HG03095 (cell line): ENCODE measurements around the gene PGPEP1.
"Not testable (repeated sequence)": the region's sequence is repeated elsewhere in the genome, so short reads cannot be mapped to it uniquely, and the experiment has no call there.

ENCODE experiments used
- ATAC-seq: cut with Tn5 transposase; IDR thresholded peaks from one replicate; pipeline ENCODE4 v1.9.1; 2021; ENCODE audit warnings: moderate library complexity; ENCODE audit not compliant: unreplicated experiment

Gene PGPEP1

GRCh38 chr19:18330868-18331267, 9.5 kb upstream of the PGPEP1 start:
- no peak for ATAC-seq

- no peak for ATAC-seq
Measured at GRCh38 chr19:18332917-18333530, 7.4 kb upstream of the PGPEP1 start.

- no peak for ATAC-seq
Measured at GRCh38 chr19:18333680-18334079, 6.7 kb upstream of the PGPEP1 start.

GRCh38 chr19:18336121-18336520, 4.3 kb upstream of the PGPEP1 start:
- no peak for ATAC-seq

- ATAC-seq: no peak
Measured at GRCh38 chr19:18338541-18338940, 1.9 kb upstream of the PGPEP1 start.

- no peak for ATAC-seq
Measured at GRCh38 chr19:18339723-18340122, 675 bp upstream of the PGPEP1 start.

GRCh38 chr19:18340990-18341868, 831 bp downstream of the PGPEP1 start:
- no peak for ATAC-seq

DNA sequence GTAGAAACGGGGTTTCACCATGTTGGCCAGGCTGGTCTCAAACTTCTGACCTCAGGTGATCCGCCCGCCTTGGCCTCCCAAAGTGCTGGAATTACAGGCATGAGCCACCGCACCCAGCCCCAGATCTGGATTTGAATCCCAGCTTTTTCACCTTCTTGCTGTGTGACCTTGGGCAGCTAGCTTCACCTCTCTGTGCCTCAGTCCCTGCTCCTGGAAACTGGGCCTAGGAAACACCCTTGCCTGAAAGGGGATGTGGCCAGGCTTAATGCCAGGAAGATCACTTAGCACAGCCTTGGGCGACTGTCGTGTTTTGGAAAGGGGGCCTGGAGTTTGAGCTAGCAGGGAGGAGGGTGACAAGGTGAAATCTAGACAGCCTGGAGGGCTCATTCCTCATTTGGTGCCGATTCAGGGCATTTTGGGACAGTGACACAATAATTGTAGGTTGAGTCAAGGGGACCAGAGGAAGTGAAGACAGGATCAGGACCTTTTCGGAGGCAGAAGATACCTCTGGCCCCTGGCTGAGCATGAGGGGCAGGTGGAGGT, 1.8 kb downstream of the PGPEP1 start:
- ATAC-seq: no peak

- no peak for ATAC-seq
Measured at GRCh38 chr19:18344582-18344950, 4.2 kb downstream of the PGPEP1 start.

GRCh38 chr19:18345296-18345695, 4.9 kb downstream of the PGPEP1 start:
- no peak for ATAC-seq

DNA sequence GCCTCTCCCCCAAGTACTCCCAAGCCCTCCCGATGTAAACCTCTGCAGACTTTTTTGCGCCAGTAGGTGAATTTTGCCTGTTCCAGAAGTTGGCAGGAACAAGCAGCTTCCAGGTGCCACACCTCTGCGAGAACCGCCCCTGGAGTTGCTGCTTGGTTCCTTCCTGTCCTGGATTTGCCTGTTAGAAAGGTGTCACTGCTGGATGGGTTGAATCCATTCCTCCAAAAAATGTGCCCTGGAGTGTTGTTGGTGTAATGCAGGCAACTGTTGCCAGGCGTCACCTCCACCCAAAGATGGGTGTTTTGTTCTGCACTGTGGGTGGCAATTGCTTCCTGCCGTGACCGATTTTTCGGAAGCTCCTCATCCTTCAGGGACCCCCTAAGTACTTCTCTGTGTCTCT, 5.7 kb downstream of the PGPEP1 start:
- ATAC-seq: no peak

DNA sequence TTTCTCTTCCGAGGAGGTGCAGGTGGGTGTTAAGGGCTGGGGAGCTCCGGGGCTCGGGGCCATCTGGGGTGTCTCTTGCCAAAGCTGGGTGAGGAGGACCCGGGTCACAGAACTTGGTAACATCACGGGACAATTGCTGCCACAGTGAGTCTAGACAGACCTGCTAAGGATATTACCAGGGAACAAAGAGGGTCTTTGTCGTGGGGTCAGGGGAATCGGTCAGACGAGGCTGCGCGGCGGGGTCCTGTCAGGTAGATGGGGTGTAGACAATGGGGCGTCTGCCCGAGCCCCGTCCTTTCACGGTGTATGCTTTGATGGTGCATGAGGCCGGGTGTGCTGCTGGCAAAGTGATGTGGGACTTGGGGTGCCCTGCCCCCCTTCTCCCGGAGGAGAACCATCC, 7.8 kb downstream of the PGPEP1 start:
- no peak for ATAC-seq

GRCh38 chr19:18348818-18349339, 8.5 kb downstream of the PGPEP1 start:
- not testable (repeated sequence) for ATAC-seq

DNA sequence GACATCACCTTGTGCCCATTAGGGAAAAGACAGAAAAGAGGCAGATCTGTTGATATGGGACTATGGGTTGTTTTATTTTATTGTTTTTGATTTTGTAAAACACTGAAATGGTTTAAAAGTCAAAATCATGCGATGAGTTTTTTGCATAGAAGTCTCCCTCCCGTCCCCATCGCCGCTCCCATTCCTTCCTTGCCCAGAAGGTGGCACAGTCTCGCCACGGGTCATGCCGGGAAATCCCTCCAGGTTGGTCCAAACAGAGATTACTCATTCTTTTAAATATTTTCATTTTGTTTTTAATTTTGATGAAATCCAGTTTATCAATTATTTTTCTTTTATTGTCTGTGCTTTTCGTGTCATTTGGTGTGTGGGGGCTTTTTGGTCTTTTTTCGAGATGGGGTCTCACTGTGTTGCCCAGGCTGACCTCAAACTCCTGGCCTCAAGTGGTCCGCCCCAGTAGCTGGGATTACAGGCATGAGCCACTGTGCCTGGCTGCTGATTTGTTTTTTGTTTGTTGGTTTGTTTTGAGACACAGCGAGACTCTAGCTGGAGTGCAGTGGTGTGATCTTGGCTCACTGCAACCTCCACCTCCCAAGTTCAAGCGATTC, 9.2 kb downstream of the PGPEP1 start:
- no peak for ATAC-seq

GRCh38 chr19:18350490-18350889, 10.1 kb downstream of the PGPEP1 start:
- ATAC-seq: no peak

DNA sequence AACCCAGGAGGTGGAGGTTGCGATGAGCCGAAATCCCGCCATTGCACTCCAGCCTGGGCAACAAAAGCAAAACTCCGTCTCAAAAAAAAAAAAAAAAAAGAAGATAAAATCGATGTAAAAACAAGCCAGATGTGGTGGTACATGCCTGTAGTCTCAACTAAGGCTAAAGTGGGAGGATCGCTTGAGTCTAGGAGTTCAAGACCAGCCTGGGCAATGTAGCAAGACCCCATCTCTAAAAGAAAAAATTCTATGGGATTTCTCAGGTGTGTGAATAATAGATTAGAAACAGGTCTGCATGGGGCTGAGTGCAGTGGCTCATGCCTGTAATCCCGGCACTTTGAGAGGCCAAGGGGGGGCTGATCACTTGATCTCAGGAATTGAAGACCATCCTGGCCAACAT, 11.1 kb downstream of the PGPEP1 start:
- ATAC-seq: no peak

DNA sequence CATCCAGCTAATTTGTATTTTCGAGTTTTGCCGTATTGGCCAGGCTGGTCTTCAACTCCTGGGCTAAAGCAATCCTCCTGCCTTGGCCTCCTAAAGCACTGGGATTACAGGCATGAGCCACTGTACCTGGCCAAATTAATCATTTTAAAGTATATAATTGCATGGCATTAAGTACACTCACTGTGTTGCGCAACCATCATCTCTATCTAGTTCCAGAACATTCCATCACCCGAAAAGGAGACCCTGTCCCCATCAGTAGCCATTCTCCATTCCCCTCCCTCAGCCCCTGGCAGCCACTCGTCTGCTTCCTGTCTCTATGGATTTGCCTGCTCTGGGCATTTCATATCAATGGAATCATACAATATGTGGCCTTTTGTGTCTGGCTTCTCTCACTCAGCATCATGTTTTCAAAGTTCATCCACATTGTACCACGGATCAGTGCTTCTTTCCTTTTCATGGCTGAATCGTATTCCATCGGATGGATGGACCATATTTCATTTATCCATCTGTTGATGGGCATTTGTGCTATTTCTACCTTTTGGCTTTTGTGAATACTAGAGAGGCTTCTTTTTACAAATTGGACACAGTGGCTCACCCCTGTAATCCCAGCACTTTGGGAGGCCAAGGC, 13.1 kb downstream of the PGPEP1 start:
- ATAC-seq: no peak

DNA sequence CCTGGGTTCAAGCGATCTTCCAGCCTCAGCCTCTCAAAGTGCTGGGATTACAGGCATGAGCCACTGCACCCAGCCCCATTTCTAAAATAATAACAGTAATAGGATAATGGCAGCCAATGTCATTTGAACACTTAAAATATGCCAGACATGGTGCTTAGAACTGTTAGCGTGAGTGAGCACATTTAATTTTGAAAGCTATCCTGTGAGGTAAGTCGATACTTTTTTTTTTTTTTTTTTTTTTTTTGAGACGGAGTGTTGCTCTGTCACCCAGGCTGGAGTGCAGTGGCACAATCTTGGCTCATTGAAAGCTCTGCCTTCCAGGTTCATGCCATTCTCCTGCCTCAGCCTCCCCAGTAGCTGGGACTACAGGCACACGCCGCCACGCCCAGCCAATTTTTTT, 14.3 kb downstream of the PGPEP1 start:
- ATAC-seq: not testable (repeated sequence)

- no peak for ATAC-seq
Measured at GRCh38 chr19:18357041-18357440, 16.6 kb downstream of the PGPEP1 start.

GRCh38 chr19:18361646-18362045, 21.2 kb downstream of the PGPEP1 start:
- ATAC-seq: no peak

DNA sequence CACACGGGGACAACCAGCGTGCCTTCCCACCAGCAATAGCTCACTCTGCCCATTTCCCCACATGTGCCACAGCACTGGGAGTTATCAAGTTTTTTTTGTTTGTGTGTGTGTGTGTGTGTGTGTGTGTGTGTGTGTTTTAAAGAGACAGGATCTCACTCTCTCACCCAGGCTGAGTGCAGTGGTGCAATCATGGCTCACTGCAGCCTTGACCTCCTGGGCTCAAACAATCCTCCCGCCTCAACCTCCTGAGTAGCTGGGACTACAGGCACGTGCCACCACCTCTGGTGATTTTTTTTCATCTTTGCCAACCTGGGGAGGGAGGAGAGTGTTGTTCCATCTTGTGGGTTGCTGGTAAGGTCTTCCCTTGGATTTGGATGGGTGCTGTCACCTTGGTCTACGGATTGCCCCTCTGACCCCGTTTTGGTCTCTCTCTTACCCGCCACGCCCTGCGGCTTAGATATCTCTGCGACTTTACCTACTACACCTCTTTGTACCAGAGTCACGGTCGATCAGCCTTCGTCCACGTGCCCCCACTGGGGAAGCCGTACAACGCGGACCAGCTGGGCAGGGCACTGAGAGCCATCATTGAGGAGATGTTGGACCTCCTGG, 22.6 kb downstream of the PGPEP1 start:
- no peak for ATAC-seq
